ENCODE measurements around the gene LRRC17.

Gene LRRC17, protein sequence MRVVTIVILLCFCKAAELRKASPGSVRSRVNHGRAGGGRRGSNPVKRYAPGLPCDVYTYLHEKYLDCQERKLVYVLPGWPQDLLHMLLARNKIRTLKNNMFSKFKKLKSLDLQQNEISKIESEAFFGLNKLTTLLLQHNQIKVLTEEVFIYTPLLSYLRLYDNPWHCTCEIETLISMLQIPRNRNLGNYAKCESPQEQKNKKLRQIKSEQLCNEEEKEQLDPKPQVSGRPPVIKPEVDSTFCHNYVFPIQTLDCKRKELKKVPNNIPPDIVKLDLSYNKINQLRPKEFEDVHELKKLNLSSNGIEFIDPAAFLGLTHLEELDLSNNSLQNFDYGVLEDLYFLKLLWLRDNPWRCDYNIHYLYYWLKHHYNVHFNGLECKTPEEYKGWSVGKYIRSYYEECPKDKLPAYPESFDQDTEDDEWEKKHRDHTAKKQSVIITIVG

DNA sequence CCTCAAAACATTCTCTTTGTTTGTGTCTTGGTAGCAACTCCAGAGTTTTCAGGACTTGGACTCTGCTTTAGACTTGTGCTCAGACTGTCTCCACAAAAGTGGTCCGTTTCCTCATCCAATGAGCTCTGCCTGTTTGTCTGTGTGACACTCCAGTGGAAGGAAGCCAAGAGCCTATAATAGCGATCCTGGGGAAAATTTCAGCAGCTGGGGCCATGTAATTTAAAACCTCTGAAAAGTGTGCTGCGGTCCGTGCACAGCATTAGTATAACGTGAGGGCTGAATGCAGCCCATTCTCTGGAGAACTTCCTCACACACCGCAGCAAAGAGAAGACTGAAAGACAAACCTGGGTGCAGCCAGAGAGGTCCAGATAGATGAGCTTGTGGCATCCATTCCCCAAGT, at the start of gene LRRC17:
LRRC17 (plus strand) TSS at position 259 of the 400 bp plus-strand sequence. CDS start 20,914 bp downstream, outside the sequence.
- DNase-seq (ENCODE audit: low spot score) = peak; percentile 29

DNA sequence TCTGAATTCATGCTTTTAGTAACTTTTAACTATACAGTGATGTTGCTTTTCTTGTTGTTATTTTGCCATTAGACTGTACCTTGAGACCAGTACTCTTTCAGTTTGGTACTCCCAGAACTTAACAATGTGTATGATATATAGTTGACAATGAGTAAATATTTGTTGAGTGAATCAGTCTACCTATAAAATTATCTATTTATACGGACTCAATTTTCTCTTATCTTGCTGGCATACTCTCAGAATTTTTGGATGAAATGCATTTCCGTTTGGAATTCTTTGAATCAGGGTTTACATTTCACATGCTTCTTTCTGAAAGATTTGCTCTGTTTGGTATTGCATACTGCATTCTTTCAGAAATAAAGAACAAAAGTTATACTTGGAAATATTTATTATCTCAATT, 47.8 kb upstream of the LRRC17 start:
- no peak for DNase-seq (ENCODE audit: low spot score)

DNA sequence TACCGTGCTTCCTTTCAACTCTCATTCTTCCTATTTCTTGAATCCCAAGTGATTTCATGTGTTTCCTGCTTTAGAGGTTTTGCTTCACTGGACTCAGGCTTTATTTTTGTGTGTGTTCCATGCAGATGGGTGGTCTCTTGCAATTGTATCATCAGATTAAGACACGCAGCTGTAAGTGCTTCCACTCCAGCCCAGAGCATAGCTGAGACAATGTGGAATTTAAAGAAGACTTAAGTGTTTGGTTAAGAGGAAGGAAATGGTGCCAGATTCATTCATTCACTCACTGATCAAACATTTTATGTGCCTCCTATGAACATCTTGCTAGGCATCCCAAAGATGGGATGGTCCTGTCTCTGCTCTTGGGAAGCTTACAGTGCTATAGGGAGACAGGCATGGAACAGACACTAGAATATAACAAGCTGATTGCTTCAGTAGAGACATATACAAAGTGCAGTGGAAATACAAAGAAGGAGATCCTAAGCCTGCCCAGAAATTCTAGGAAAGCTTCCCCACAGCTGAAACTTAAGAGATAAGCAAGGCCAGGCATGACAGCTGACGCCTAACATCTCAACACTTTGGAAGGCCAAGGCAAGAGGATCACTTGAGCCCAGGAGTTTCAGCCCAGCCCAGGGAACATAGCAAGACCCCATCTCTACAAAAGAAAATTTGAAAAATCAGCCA, 46.1 kb upstream of the LRRC17 start:
- no peak for DNase-seq (ENCODE audit: low spot score)

DNA sequence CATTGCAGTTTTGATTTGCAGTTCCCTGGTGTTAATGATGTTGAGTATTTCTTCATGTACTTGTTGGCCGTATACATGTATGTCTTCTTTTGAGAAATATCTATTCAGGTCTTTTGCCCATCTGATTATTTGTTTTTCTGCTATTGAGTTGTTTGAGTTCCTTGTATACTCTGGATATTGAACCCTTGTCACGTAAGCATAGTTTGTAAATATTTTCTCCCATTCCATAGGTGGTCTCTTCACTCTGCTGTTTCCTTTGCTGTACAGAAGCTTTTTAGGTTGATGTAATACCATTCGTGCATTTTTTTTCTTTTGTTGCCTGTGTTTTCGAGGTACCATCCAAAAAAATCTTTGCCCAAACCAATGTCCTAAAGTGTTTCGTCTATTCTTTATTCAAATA, 43.6 kb upstream of the LRRC17 start:
- DNase-seq (ENCODE audit: low spot score) = no peak

GRCh38 chr7:102872460-102872859, 40.3 kb upstream of the LRRC17 start:
- DNase-seq (ENCODE audit: low spot score) = peak; percentile 72

DNA sequence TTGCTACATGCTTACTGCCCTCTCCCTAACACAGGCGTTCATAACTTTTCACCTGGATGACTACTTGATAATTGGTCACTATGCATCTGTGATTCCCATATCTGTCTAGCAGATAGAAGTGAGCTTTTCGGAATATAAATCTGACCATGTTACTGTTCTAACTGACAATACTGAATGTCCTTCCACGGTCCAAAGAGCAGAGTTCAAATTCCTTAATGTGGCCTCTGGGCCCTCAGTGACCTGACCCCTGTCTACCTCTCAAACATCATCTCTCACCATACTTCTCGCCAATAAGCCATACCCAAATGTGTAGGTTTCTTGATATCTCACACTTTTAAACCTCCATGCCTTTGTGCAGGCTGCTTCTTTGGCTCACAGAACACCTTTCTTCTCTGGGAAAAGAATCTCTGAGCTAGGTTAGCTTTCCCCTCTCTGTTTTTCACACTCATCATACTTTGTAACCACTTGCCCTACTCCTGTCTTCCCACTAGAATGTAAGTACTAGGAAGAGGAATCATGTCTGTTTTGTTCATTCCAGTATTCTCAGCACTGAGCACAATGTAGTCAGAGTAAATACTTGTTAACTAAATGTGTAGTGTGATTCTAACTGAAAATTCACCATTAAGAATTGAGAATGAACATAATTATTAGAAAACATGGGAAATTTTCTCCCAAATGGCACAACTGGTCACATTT, 39.2 kb upstream of the LRRC17 start:
- no peak for DNase-seq (ENCODE audit: low spot score)

- DNase-seq (ENCODE audit: low spot score) = peak; percentile 58
Measured at GRCh38 chr7:102874166-102874829, 38.5 kb upstream of the LRRC17 start.

DNA sequence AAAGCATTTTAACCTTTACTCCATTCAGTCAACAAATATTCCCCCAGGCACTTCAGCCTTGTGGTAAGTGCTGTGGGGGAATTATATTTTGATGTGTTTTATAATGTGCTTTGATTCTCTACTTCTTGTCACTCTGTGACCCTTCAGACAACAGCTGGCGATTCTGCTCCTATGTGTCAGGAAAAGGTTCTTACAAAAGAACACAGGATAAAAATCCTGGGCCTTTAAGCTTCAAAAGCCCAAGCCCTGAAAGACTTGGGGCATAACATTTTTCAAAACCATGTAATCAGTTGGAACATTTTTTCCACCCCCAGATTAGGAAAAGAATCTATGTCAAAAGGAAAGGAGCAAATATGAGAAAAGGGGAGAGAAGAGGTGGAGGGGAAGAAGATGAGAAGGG, 37.8 kb upstream of the LRRC17 start:
- DNase-seq (ENCODE audit: low spot score) = no peak

- DNase-seq (ENCODE audit: low spot score) = peak; percentile 92
Measured at GRCh38 chr7:102875700-102876295, 37.0 kb upstream of the LRRC17 start.

- no peak for DNase-seq (ENCODE audit: low spot score)
Measured at GRCh38 chr7:102883098-102883860, 29.5 kb upstream of the LRRC17 start.

GRCh38 chr7:102888561-102889233, 24.1 kb upstream of the LRRC17 start:
- no peak for DNase-seq (ENCODE audit: low spot score)

- no peak for DNase-seq (ENCODE audit: low spot score)
Measured at GRCh38 chr7:102889851-102890250, 22.9 kb upstream of the LRRC17 start.

DNA sequence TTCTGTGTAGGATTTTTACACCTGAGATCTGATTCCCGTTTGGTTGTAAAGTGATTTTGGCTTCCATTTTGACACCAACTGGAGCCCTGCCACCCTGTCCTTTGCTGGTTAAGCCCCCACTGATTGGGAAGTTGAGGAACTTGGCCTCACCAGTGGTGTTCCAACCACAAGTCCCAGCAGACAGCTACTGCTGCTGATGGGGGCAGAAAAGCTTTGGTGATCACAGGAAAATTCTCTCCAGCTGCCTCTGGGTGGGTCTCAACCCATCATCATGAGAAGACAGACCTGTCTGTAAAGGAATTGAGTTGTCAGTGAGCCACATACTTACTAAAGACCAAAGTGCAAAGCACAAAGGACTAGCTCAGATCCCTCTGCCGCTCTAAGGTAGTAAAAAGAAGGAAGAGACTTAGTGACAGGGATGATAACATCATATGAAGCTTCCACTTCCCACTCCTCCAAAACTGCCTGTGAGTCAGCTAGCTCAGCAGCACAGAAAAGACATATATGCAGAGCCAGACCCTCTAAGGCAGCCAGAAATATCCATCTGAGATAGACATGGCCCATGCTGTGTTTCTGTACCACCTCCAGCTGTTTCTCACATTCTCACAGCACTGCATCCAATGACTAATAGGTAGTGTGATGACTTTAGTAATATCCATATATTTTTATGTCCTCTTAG, 22.4 kb upstream of the LRRC17 start:
- DNase-seq (ENCODE audit: low spot score) = no peak

- DNase-seq (ENCODE audit: low spot score) = no peak
Measured at GRCh38 chr7:102890971-102891692, 21.7 kb upstream of the LRRC17 start.

DNA sequence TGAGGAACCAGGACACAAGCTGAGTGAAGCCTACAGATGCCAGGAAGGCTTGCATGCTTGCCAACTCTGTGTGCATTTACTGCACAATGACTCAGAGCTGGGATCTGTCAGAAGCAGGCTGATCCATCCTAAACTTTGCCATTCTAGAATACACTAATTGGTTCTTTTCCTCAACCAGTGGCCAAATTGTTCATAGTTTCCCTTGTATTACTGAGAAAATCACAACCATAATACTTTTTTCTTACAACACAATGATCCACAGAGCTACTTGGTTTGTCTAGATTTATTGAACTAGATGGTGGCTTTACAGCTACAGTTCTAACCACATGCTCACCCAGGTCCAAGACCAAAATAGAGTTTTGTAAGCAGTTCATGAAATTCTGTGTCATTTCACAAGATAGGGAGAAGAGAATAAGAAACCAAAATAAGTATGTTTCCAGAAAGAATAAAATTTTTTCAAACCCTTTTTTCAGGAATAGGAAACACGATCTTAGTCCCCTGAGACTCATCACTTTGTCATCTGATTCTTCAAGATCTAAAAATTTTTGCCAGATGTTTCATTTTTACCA, 21.0 kb upstream of the LRRC17 start:
- peak; percentile 79 for DNase-seq (ENCODE audit: low spot score)

- DNase-seq (ENCODE audit: low spot score) = no peak
Measured at GRCh38 chr7:102892631-102893278, 20.0 kb upstream of the LRRC17 start.

DNA sequence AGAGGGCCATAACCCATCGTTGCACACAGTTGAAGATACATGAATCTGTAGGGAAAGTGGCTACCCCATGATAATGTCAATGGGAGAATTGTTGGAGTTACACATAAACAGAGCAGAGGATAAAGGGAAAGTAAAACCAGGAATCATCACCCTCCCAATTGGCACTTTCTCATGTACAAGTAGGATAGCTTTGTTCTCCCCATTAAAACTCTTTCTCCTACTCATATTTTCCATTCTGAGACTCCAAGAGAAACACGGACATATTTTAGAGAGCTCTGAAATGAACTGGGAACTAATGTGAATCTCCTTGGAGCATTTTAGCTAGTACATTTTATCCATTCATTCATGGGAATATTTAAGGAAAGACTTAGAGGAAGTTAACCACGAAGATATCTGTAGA, 17.2 kb upstream of the LRRC17 start:
- DNase-seq (ENCODE audit: low spot score) = no peak

- no peak for DNase-seq (ENCODE audit: low spot score)
Measured at GRCh38 chr7:102896585-102896984, 16.2 kb upstream of the LRRC17 start.

Measured in AG20443 (cell line).